CD4-positive, alpha-beta T cell treated with Interleukin-2 at 100 ng/mL for 4 hours (primary cell): Measurements from ENCODE around the gene ZNF70.

Experiments used
- DNase-seq: peaks from one replicate; pipeline ENCODE4 v3.0.0-alpha.2; 2020; ENCODE audit warnings: low spot score

ZNF70 gene

DNA sequence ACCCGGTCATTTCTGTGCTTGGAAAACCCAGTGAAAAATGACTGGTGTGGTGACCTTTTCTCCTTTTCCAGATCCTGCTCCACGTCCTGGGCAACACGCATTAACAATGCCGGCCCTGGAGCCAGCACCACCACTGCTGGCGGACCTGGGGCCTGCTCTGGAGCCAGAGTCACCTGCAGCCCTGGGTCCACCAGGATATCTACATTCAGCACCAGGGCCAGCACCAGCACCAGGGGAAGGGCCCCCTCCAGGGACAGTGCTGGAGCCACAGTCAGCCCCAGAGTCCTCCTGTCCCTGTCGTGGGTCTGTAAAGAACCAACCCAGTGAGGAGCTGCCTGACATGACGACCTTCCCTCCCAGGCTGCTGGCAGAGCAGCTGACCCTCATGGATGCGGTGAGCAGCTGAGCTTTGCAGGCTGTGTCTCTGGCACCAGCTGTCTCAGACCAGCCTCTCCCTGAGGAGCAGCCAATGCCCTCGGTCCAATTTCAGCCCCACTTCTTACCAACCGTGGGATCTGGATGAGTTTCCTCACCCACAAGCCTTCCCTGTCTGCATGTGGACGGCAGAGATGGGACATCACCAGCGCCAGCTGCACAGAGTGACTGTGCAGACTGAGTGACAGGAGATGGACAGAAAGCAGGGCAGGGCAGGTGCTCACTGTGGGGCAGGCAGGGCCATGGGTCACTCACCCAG, 58.2 kb downstream of the ZNF70 start:
- no peak for DNase-seq

DNA sequence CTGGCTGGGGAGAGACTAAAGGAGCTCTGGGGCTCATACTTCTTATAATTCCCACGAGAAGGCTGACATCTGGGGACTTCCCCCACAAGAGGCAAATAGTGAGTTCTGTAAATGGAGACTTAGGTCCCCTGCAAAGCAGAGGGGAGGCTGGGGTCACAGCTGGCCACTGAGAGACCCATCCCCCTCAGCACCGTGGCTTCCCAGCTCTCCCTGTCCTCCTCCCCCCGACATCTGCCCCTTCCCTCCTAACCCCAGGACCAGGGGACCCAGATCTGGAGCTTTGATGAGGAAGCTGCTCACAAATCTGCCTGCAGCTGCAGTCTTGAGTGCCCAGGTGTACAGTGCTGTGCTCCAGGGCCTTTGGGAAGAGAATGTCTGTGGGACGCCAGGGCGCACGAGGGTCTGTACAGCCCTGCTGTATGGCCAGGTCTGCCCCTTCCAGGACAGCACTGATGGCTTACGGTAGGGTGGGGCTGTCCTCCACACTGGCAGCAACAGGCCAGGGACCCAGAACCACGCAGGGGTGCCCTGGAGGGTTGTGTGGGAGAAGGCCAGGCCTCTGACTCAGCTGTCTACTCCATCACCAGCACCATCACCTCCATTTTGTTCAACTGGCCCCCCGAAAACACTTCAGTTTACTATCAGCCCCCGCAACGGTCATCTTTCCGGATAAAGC, 59.0 kb downstream of the ZNF70 start:
- DNase-seq, result no peak

DNA sequence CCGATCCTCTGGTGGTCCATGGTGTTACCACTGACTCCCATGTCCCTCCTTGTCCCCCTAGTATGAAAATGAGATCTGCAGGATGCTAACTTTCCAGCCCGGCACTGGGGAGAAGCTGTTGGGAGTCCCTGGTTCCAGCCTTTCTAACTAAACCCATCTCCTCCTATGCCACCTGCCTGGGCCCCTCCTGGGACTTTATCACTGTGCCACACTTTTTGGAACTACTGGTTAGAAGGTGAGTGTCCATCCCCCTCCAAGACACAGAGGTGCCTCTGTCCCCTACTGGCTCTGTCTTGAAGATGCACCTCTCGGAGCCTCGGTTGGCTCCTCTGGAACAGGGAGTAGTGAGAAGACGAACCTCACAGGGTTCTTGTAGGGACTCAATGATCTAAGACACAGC, 60.2 kb downstream of the ZNF70 start, which contains the start of gene RGL4:
TSS of gene RGL4 (plus strand) at position 301 of the 400 bp plus-strand sequence. CDS start 1,018 bp downstream, outside the sequence.
- no peak for DNase-seq

DNA sequence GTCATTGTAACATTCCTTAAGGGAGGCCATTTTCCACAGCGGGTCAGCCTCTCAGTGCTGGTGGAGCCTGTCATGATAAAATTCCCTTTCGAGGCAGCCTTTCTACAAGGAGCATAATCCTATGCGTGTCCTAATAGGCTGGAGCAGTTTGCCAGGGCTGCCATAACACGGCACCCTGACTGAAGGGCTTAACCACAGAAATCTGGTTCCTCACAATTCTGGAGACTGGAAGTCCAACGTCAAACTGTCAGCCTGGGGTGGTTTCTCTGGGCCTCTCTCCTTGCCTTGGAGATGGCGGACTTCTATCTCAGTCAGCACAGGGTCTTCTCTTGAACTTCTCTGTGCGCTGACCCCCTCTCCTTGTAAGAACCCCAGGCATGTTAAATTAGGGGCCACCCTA, 61.5 kb downstream of the ZNF70 start:
- DNase-seq, result no peak
